ENCODE results near the gene ANXA6. TPM values are rescaled to one million over a fixed set of nuclear protein-coding genes. Genes with fewer than 3 reads are reported as not detected.
A peak's percentile ranks its signal among the peaks of the same experiment; 100 is the strongest.

ANXA6 gene
- total RNA-seq, 1 donor from 2014 or later, result 224 TPM

DNA sequence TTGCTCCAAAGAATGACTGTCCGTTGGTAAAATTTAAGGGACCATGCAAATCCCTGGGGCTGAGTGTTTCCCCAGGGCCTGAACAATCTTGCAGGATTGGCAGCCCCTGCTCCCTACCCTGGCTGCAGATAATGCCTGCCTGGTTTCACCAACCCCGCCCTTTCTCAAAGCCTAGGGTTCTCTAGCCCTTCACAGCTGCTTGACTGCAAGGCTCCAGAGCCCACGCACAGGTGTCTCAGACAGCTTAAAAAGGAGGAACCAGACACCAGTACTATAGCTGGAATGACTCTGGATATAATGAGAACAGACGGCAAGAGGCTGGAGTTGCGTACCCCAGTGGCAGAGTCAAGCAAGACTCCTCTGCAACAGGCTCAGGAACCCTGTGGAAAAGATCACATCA lies 51.5 kb downstream of the ANXA6 start:
- no peaks in the 10 kb centered on the region for H3K9me3 Mint-ChIP-seq (ENCODE audit: unreplicated experiment)

DNA sequence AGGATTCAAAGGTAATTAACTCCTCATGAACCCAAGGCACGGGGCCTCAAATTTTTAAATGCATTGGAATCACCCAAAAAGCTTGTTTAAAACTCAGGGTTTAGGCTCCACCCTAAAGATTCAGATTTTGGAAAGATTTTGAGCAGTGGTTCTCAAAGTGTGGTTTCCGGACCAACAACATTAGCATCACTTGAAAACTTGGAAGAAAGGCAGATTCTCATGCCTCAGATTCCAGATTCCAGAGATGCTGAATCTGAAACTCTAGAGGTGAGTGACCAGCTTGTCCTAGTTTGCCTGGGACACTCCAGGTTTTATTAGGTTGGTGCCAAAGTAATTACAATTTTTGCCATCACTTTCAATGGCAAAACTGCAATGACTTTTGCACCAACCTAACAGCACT lies 52.0 kb downstream of the ANXA6 start:
- no peak overlapping the region for H3K4me3 Mint-ChIP-seq (ENCODE audit: unreplicated experiment)
- no peak for DNase-seq (ENCODE audit: low spot score)
- peaks cover 5% of the 10 kb centered on the region for H3K27me3 Mint-ChIP-seq (ENCODE audit: unreplicated experiment)
- peaks cover 16% of the 10 kb centered on the region for H3K4me1 Mint-ChIP-seq (ENCODE audit: unreplicated experiment)
- H3K36me3 Mint-ChIP-seq (ENCODE audit: low read depth, unreplicated experiment), result peaks cover 65% of the 10 kb centered on the region
- TF ChIP-seq CTCF (IDR thresholded peaks at IDR 0.05; ENCODE audit: unreplicated experiment), result no peak
- no peak overlapping the region for H3K27ac Mint-ChIP-seq (ENCODE audit: unreplicated experiment)
- no peaks in the 10 kb centered on the region for H3K9me3 Mint-ChIP-seq (ENCODE audit: unreplicated experiment)

More for the DNA sequence above, 51.5 kb downstream of the ANXA6 start:
- DNase-seq (ENCODE audit: low spot score), result no peak
- no peak overlapping the region for H3K27ac Mint-ChIP-seq (ENCODE audit: unreplicated experiment)
- H3K4me3 Mint-ChIP-seq (ENCODE audit: unreplicated experiment), result no peak overlapping the region
- peaks cover 12% of the 10 kb centered on the region for H3K4me1 Mint-ChIP-seq (ENCODE audit: unreplicated experiment)
- peaks cover 5% of the 10 kb centered on the region for H3K27me3 Mint-ChIP-seq (ENCODE audit: unreplicated experiment)
- TF ChIP-seq CTCF (IDR thresholded peaks at IDR 0.05; ENCODE audit: unreplicated experiment), result no peak
- H3K36me3 Mint-ChIP-seq (ENCODE audit: low read depth, unreplicated experiment), result peaks cover 66% of the 10 kb centered on the region

DNA sequence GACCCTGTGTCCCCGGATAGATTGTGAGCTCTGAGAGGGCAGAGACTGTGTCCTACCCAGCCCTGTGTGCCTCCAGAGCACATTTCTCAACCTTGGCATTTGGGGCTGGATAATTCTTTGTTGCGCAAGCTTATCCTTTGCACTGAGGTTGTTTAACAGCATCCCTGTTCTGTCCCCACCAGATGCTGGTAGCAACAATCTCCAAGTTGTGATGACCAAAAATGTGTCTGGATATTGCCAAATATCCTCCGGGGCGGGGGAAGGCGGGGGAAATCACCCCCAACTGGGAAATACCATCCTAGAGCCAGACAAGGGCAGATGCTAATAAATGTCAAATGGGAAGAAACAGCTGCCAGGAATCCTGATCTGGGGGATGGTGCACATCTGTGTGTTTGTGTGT lies 52.8 kb downstream of the ANXA6 start:
- Mint-ChIP-seq H3K27me3 (ENCODE audit: unreplicated experiment) (peaks cover 5% of the 10 kb centered on the region), H3K4me1 (ENCODE audit: unreplicated experiment) (peaks cover 23% of the 10 kb centered on the region), H3K9me3 (ENCODE audit: unreplicated experiment) (no peaks in the 10 kb centered on the region), H3K36me3 (ENCODE audit: low read depth, unreplicated experiment) (peaks cover 63% of the 10 kb centered on the region), H3K27ac (ENCODE audit: unreplicated experiment) (no peak overlapping the region), H3K4me3 (ENCODE audit: unreplicated experiment) (peak overlapping the region; percentile 39)
- DNase-seq (ENCODE audit: low spot score), result no peak
- TF ChIP-seq CTCF (IDR thresholded peaks at IDR 0.05; ENCODE audit: unreplicated experiment), result no peak

DNA sequence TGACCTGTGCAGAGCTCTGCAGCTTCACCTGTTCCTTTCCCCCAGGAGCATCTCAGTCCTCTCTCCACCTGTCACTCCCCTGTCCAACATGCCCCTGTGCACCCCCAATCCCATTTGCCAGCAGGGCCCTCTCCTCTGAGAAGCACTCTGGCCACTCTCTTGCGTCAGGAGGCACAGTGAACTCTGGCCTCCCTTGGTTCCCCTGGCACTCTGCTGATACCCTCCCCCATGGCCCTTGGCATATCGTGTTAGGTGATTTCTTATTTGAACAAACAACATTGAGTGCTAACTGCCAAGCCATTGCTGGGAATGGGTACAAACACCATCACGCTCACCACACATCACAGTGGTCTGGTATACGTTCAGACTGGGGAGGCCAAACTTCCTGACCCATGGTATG lies 55.8 kb downstream of the ANXA6 start:
- Mint-ChIP-seq H3K27ac (ENCODE audit: unreplicated experiment) (peak overlapping the region; percentile 70), H3K4me3 (ENCODE audit: unreplicated experiment) (peak overlapping the region; percentile 42), H3K27me3 (ENCODE audit: unreplicated experiment) (peaks cover 8% of the 10 kb centered on the region), H3K4me1 (ENCODE audit: unreplicated experiment) (peaks cover 44% of the 10 kb centered on the region), H3K9me3 (ENCODE audit: unreplicated experiment) (no peaks in the 10 kb centered on the region), H3K36me3 (ENCODE audit: low read depth, unreplicated experiment) (peaks cover 49% of the 10 kb centered on the region)
- no peak for TF ChIP-seq CTCF (IDR thresholded peaks at IDR 0.05; ENCODE audit: unreplicated experiment)
- DNase-seq (ENCODE audit: low spot score), result no peak

DNA sequence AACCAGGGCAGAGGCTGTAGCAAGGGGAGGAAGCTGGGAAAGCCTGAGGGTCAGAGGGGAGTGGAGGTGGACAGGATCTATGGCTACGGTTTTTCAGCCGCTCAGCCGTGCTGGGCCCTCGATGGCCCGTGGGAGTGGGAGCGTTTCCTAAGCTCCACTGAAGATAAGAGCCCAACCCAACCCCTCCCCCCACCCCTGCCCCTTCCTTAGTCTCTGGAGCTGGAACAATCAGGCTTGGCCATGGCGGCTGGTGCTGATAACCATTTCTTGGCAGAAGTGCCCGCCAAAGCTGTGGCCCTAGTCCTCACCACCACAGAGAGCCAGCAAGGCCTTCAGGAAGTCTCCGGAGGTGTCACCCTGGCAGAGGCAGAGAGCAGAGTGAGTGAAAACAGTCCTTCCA lies 56.4 kb downstream of the ANXA6 start:
- no peak for TF ChIP-seq CTCF (IDR thresholded peaks at IDR 0.05; ENCODE audit: unreplicated experiment)
- H3K27me3 Mint-ChIP-seq (ENCODE audit: unreplicated experiment), result peaks cover 10% of the 10 kb centered on the region
- no peak overlapping the region for H3K4me3 Mint-ChIP-seq (ENCODE audit: unreplicated experiment)
- DNase-seq (ENCODE audit: low spot score), result no peak
- no peaks in the 10 kb centered on the region for H3K9me3 Mint-ChIP-seq (ENCODE audit: unreplicated experiment)
- peaks cover 45% of the 10 kb centered on the region for H3K4me1 Mint-ChIP-seq (ENCODE audit: unreplicated experiment)
- H3K36me3 Mint-ChIP-seq (ENCODE audit: low read depth, unreplicated experiment), result peaks cover 43% of the 10 kb centered on the region
- peak overlapping the region; percentile 81 for H3K27ac Mint-ChIP-seq (ENCODE audit: unreplicated experiment)

Data from endothelial cell (in vitro differentiated cells).